MM.1S (cell line): Measurements from ENCODE around the gene ALPL.
A peak's percentile ranks its signal among the peaks of the same experiment; 100 is the strongest.

Source experiments
- DNase-seq: peaks from one replicate; pipeline ENCODE4 v3.0.0-alpha.2; 2015
- H2AFZ ChIP-seq: fragments of 300-600 bp; sonication (generic); 2 replicates; pipeline ENCODE4 v1.6.0; 2016; ENCODE audit warnings: antibody characterized with exemption, low read length
- H3F3A ChIP-seq: fragments of 300-600 bp; sonication (generic); 2 replicates; pipeline ENCODE4 v1.6.1; 2016; ENCODE audit warnings: mild to moderate bottlenecking, antibody characterized with exemption, low read length, moderate library complexity, mixed read lengths; ENCODE audit not compliant: insufficient read depth
- H3K27ac ChIP-seq: fragments of 300-600 bp; sonication (generic); 2 replicates; pipeline ENCODE4 v1.5.1; 2016; ENCODE audit warnings: mild to moderate bottlenecking, low read length
- H3K27me3 ChIP-seq: fragments of 300-600 bp; sonication (generic); replicated peaks from 2 replicates; pipeline ENCODE4 v1.6.0; 2016; ENCODE audit warnings: low read length; ENCODE audit not compliant: insufficient read depth
- H3K36me3 ChIP-seq: fragments of 300-600 bp; sonication (generic); replicated peaks from 2 replicates; pipeline ENCODE4 v1.6.1; 2016; ENCODE audit warnings: mild to moderate bottlenecking, low read length, mixed read lengths; ENCODE audit not compliant: insufficient read depth
- H3K4me1 ChIP-seq: fragments of 300-600 bp; sonication (generic); 2 replicates; pipeline ENCODE4 v1.6.1; 2016; ENCODE audit warnings: low read length, mixed read lengths
- H3K4me2 ChIP-seq: fragments of 300-600 bp; sonication (generic); 2 replicates; pipeline ENCODE4 v1.6.0; 2016; ENCODE audit warnings: low read depth, low read length
- H3K4me3 ChIP-seq: fragments of 300-600 bp; sonication (generic); 2 replicates; pipeline ENCODE4 v1.5.1; 2016; ENCODE audit warnings: low read length, mixed read lengths
- H3K79me2 ChIP-seq: fragments of 300-600 bp; sonication (generic); 2 replicates; pipeline ENCODE4 v1.6.1; 2016; ENCODE audit warnings: mixed run types, low read length, mixed read lengths
- H3K9ac ChIP-seq: fragments of 300-600 bp; sonication (generic); 2 replicates; pipeline ENCODE4 v1.6.1; 2016; ENCODE audit warnings: low read length, mixed read lengths
- H3K9me2 ChIP-seq: fragments of 300-600 bp; sonication (generic); replicated peaks from 2 replicates; pipeline ENCODE4 v1.6.1; 2016; ENCODE audit warnings: mild to moderate bottlenecking, low read length, mixed read lengths; ENCODE audit not compliant: insufficient read depth
- H3K9me3 ChIP-seq: fragments of 300-600 bp; sonication (generic); replicated peaks from 2 replicates; pipeline ENCODE4 v1.6.1; 2016; ENCODE audit warnings: mild to moderate bottlenecking, low read length, mixed read lengths; ENCODE audit not compliant: insufficient read depth
- H4K20me1 ChIP-seq: fragments of 300-600 bp; sonication (generic); 2 replicates; pipeline ENCODE4 v1.6.1; 2016; ENCODE audit warnings: mild to moderate bottlenecking, low read length, moderate library complexity, mixed read lengths; ENCODE audit not compliant: insufficient read depth
- CTCF ChIP-seq: fragments of 300-600 bp; sonication (generic); IDR thresholded peaks from 2 replicates; pipeline ENCODE4 v1.5.1; 2016; ENCODE audit warnings: antibody characterized with exemption, low read length, mixed read lengths
- EZH2 ChIP-seq: fragments of 300-600 bp; sonication (generic); optimal IDR thresholded peaks from 2 replicates; pipeline ENCODE3; 2017; ENCODE audit warnings: low read depth, mild to moderate bottlenecking, antibody characterized with exemption, low read length, mixed read lengths
- EZH2phosphoT487 ChIP-seq: fragments of 300-600 bp; sonication (generic); IDR thresholded peaks from 2 replicates; pipeline ENCODE4 v1.6.1; 2018; ENCODE audit warnings: antibody characterized with exemption, low read length

The ALPL gene

GRCh38 chr1:21594935-21595897 is 86.0 kb downstream of the ALPL start:
- H3K9ac ChIP-seq: no peak overlapping the region

GRCh38 chr1:21596174-21596573 is 87.0 kb downstream of the ALPL start:
- Histone ChIP-seq H3K27ac (no peak overlapping the region), H2AFZ (no peak overlapping the region), H3K27me3 (peaks cover 96% of the 10 kb centered on the region), H3K79me2 (no peaks in the 10 kb centered on the region), H3K4me2 (no peak overlapping the region), H3F3A (no peaks in the 10 kb centered on the region), H3K36me3 (no peaks in the 10 kb centered on the region), H3K4me1 (no peaks in the 10 kb centered on the region), H3K4me3 (no peak overlapping the region), H3K9me3 (no peaks in the 10 kb centered on the region), H4K20me1 (no peaks in the 10 kb centered on the region), H3K9ac (no peak overlapping the region), H3K9me2 (no peaks in the 10 kb centered on the region)
- TF ChIP-seq CTCF (no peak), EZH2 (no peak), EZH2phosphoT487 (no peak)
- DNase-seq: no peak

More at GRCh38 chr1:21594935-21595897, 86.0 kb downstream of the ALPL start:
- H3F3A ChIP-seq: no peaks in the 10 kb centered on the region
- no peak overlapping the region for H3K4me2 ChIP-seq
- no peak for TF ChIP-seq EZH2phosphoT487
- peak; percentile 73 for TF ChIP-seq CTCF
- H3K9me2 ChIP-seq: no peaks in the 10 kb centered on the region
- no peaks in the 10 kb centered on the region for H3K36me3 ChIP-seq
- no peaks in the 10 kb centered on the region for H4K20me1 ChIP-seq
- H2AFZ ChIP-seq: no peak overlapping the region
- no peaks in the 10 kb centered on the region for H3K79me2 ChIP-seq
- DNase-seq: peak; percentile 32
- no peaks in the 10 kb centered on the region for H3K4me1 ChIP-seq
- no peak overlapping the region for H3K27ac ChIP-seq
- peaks cover 97% of the 10 kb centered on the region for H3K27me3 ChIP-seq
- H3K4me3 ChIP-seq: no peak overlapping the region
- no peaks in the 10 kb centered on the region for H3K9me3 ChIP-seq

GRCh38 chr1:21596628-21597027 is 87.4 kb downstream of the ALPL start:
- Histone ChIP-seq H3F3A (no peaks in the 10 kb centered on the region), H3K27ac (no peak overlapping the region), H3K4me1 (no peaks in the 10 kb centered on the region), H3K36me3 (no peaks in the 10 kb centered on the region), H3K9me2 (no peaks in the 10 kb centered on the region), H3K79me2 (no peaks in the 10 kb centered on the region), H3K9me3 (no peaks in the 10 kb centered on the region), H3K4me3 (no peak overlapping the region), H3K27me3 (peaks cover 96% of the 10 kb centered on the region), H3K4me2 (no peak overlapping the region), H4K20me1 (no peaks in the 10 kb centered on the region), H3K9ac (no peak overlapping the region), H2AFZ (no peak overlapping the region)
- TF ChIP-seq CTCF: no peak
- TF ChIP-seq EZH2phosphoT487: no peak
- TF ChIP-seq EZH2: no peak
- DNase-seq: no peak
